ENCODE results near the gene ESPNL.
"Not testable (repeated sequence)": the region's sequence is repeated elsewhere in the genome, so short reads cannot be mapped to it uniquely, and the experiment has no call there.

Gene ESPNL

GRCh38 chr2:238100049-238100820, at the start of gene ESPNL:
Gene ESPNL, plus strand, starts transcription at chr2:238100340. Its CDS starts 80 bp downstream, at chr2:238100420.
- no peak for DNase-seq (ENCODE audit: low read depth, low spot score)

DNA sequence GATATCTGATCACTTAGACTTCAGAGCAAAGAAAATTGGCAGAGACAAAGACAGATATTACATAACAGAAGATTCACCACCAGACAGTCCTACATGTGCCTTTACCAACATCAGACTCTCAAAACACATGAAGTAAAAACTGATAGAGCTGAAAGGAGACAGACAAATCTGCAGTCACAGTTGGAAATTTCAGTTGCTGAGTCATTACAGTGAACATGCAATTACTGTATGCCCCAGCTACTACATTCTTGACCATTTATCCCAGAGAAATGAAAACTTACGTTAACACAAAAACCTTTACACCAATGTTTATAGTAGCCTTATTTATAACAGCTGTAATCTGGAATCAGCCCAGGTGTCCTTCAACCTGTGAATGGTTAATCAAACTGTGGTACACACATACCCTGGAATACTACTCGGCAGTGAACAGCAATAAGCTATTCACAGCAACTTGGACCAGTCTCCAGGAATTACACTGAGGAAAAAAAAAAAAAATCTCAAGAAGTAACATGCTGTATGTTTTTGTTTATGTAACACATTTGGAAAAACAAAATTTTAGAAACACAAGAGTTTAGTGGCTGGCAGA, 46.9 kb upstream of the ESPNL start:
- DNase-seq (ENCODE audit: low read depth, low spot score) = no peak

GRCh38 chr2:238055841-238056240, 44.3 kb upstream of the ESPNL start:
- DNase-seq (ENCODE audit: low read depth, low spot score) = no peak

- not testable (repeated sequence) for DNase-seq (ENCODE audit: low read depth, low spot score)
Observed at GRCh38 chr2:238057696-238058575, 42.2 kb upstream of the ESPNL start.

- DNase-seq (ENCODE audit: low read depth, low spot score) = no peak
Observed at GRCh38 chr2:238059505-238059904, 40.6 kb upstream of the ESPNL start.

GRCh38 chr2:238060096-238060541, 40.0 kb upstream of the ESPNL start:
- no peak for DNase-seq (ENCODE audit: low read depth, low spot score)

GRCh38 chr2:238060542-238061314, 39.4 kb upstream of the ESPNL start, which contains the start of gene SCLY:
Gene SCLY, plus strand, starts transcription at chr2:238061001. Its CDS starts 54 bp downstream, at chr2:238061055.
- DNase-seq (ENCODE audit: low read depth, low spot score) = peak; percentile 90

DNA sequence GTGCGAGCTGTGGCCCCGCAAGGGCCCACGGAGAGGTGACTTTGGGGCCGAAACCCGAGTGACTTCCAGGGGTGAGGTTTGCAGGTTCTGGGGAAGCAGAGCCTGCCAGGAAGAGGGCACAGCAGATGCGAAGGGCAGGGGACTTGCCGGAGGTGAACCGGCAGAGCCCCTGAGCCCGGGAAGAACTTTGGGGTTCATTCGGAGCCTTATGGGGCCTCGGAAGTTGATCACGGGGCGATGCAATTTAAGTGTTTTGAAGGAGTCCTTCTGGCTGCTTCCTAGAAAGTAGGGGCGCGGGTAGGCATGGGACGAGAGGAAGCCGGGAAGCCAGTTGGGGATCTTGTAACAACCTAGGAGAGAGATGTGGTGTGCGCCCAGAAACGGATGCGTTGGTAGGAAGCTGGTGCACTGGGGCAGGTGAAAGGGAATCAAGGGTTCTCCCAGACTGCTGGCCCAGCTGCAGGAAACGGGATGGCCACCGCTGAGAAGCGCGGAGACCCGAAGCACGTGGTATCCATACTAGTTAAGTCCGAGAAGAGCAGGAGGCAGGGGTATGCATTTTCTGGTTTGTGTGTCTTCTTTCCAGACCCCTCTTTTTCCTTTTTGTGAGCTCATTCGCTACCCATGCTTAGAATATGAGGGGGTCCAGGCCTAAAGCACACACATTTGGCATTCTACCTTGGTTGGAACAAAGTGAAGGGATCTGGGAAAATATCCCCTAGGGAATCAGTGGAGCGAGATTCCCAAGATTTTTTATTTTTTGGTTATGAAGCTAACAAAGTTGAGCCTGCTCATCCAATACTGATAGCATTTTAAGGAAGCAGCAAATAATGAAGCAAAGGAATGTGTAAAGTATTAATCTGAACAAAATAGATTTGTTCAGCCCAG, 38.6 kb upstream of the ESPNL start:
- DNase-seq (ENCODE audit: low read depth, low spot score) = no peak

DNA sequence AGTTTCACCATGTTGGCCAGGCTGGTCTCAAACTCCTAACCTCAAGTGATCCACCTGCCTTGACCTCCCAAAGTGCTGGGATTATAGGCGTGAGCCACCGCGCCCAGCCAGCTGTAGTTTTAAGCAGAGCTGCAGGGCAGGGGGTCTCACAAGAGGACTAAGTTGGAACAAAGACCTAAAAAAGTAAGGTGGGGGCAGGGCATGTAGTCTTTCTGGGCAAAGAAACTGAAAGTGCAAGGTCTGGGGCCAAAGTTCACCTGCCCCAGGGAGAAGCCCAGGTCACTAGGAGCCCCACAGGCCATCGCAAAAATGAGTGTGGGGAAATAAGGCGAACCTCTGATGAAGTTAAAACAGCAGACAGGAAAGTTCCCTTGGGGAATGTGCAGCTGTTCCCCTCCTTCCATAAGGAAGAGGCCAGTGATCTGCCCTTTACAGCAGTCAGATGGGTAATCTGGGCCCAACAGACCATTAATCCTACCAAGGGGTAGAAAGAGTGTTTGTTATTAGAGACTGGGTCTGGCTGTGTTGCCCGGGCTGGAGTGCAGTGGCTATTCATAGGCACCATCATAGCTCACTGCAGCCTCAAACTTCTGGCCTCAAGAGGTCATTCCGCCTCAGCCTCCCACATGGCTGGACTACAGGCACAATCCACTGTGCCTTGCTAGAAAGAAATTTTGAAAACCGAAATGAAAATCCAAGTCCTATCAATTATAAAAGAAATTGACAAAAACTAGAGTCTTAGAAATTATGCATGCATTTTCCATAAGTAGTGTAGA, 36.5 kb upstream of the ESPNL start:
- DNase-seq (ENCODE audit: low read depth, low spot score) = no peak

GRCh38 chr2:238064376-238064775, 35.8 kb upstream of the ESPNL start:
- DNase-seq (ENCODE audit: low read depth, low spot score) = no peak

DNA sequence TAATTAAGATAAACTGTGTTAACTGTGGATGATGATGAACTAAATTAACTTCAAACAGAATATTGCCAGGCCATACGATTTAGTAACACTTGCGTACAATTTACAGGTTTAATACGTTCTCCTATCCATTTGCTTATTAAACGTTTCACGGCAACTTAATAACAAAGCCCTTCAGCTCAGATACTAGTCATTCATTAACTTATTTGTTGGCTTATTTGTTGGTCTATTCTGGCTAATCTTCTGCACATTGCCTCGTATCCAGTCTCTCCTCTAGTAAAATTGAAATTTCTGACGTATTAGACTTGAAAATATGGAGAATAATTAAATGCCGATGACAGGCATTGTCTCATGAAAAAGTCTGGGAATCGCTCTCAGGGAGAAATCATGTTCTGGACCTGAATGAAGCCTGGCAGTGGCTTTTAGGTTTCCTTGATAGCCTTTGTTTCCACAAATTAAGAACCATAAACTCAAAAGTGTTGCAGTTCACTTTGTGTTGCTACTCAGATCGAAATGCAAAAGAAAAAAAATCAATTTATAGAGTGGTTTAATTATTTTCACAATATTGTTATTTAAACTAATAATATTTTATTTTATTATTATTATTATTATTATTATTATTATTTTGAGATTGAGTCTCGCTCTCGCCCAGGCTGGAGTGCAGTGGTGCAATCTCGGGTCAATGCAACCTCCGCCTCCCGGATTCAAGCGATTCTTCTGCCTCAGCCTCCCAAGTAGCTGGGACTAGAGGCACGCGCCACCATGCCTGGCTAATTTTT, 34.9 kb upstream of the ESPNL start:
- DNase-seq (ENCODE audit: low read depth, low spot score) = no peak

GRCh38 chr2:238066218-238066617, 33.9 kb upstream of the ESPNL start:
- no peak for DNase-seq (ENCODE audit: low read depth, low spot score)

DNA sequence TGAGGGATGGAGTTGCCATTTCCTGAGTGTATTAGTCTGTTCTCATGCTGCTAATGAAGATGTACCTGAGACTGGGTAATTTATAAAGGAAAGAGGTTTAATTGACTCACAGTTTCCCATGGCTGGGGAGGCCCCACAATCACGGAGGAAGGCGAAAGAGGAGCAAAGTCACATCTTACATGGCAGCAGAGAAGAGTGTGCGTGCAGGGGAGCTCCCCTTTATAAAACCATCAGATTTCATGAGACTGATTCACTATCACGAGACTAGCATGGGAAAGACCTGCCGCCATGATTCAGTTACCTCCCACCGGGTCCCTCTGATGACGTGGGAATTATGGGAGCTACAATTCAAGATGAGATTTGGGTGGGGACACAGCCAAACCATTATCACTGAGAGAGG, 33.4 kb upstream of the ESPNL start:
- DNase-seq (ENCODE audit: low read depth, low spot score) = not testable (repeated sequence)

GRCh38 chr2:238067939-238068338, 32.2 kb upstream of the ESPNL start:
- no peak for DNase-seq (ENCODE audit: low read depth, low spot score)

DNA sequence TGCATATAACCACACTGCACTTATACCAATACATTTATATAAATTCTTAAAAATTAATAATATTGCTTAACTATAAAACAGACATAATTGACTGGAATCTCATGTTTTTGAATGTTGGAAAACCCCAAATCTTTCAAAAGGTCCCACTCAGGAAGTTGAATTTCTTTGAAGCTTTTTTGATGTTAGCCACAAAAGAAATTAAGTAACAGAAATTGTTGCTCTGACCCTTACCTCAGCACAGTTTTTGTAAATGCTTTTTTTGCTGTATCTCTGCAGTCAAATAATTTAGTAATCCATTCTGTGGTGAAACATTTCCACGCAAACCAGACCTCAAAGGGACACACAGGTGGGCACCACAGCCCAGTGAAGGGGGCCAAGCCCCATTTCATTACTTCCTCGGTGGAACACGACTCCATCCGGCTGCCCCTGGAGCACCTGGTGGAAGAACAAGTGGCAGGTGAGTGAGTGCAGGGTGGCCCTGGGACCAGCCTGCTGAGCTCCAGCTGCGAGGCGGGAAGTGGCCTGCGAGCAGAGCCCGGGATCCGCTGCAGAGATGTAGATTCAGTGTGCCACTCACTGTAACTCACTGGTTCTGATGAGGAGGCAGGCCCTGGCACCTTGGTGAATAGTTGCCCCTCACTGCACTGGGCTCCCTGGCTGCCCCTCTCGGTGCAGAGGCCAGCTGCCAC, 31.0 kb upstream of the ESPNL start:
- no peak for DNase-seq (ENCODE audit: low read depth, low spot score)

GRCh38 chr2:238069877-238070276, 30.3 kb upstream of the ESPNL start:
- DNase-seq (ENCODE audit: low read depth, low spot score) = no peak

- no peak for DNase-seq (ENCODE audit: low read depth, low spot score)
Observed at GRCh38 chr2:238075397-238075796, 24.7 kb upstream of the ESPNL start.

GRCh38 chr2:238077292-238077691, 22.8 kb upstream of the ESPNL start:
- DNase-seq (ENCODE audit: low read depth, low spot score) = no peak
